Suppressor macrophage (primary cell): ENCODE measurements around the gene TAC4.

Source experiments
- DNase-seq, 4 experiments: peaks; one replicate each; pipeline ENCODE4 v3.0.0-alpha.2; 2020 to 2022

TAC4 gene

DNA sequence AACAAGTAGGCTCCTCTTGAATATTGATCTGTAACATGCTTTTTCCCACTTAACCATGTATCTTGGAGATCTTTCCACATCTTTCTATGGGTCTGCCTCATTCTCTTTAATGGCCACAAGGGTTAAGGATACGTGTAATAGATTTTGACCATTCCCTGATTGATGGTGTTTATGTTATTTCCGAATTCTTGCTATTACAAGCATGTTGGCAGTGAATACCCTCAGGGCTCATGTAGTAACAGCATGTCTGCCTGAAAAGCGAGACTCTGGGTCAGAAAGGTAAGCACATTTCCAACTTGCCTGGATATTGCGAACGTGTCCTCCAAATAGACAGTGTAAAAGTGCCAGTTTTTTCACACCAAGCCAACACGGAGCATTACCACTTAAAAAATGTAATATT is 5.0 kb downstream of the TAC4 start:
- DNase-seq = no peak

DNA sequence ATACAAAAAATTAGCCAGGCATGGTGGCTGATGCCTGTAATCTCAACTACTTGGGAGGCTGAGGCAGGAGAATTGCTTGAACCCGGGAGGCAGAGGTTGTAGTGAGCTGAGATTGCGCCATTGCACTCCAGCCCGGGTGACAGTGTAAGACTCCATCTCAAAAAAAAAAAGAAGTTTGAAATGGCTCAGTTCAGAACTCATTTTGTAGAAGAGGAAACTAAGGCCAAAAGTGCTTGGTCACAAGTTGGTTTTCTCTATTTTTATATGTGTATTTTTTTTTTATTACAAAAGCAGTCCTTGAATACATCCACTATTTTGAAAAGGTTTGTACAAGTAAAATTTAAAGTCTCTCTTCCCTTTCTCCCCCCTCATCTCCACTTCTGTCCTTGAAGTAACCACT is 5.5 kb downstream of the TAC4 start:
- DNase-seq = peak in 3 of 4 experiments; percentile 36 to 68 (median 47)

- DNase-seq = no peak
Measured at GRCh38 chr17:49841548-49841947, 6.3 kb downstream of the TAC4 start.

DNA sequence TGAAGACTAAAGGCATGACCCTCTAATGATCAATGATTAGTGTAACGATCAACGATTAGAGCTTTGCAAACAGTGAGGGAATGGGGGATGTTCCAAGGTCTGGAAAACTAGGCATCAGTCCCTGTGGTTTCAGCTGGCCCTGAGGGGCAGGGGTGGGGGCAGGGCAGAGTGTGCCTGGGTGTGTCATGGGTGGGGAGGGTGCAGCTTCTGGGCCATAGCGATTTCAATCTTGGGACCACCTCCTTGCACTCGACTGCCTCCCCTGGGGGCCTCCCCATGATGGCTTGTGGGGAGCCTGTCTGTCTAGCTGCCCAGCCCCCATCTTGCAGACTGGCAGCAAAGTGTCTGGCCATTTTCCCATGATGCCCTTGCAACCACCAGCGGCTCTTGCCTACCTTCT is 8.4 kb downstream of the TAC4 start:
- DNase-seq = no peak

GRCh38 chr17:49836111-49837030 is 11.5 kb downstream of the TAC4 start:
- DNase-seq = no peak

DNA sequence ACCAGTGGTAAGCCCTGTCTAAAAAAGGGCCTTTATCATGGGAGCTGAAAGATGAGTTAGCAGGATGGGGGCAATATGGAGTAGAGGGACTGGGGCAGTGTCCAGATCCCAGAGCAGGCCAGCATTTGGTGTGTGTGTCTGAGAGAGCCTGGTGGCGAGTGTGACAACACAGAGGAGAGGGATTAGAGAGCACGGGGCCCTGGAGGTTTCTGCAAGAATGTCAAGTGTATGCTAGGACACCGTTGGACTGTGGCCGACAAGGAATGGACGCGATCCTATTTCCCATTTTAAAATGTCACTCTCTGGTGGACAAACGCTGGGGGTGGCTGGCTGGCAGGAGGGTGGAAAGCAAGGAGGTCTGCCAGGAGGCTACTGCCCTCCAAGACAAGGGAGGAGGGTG is 12.4 kb downstream of the TAC4 start:
- DNase-seq = no peak

DNA sequence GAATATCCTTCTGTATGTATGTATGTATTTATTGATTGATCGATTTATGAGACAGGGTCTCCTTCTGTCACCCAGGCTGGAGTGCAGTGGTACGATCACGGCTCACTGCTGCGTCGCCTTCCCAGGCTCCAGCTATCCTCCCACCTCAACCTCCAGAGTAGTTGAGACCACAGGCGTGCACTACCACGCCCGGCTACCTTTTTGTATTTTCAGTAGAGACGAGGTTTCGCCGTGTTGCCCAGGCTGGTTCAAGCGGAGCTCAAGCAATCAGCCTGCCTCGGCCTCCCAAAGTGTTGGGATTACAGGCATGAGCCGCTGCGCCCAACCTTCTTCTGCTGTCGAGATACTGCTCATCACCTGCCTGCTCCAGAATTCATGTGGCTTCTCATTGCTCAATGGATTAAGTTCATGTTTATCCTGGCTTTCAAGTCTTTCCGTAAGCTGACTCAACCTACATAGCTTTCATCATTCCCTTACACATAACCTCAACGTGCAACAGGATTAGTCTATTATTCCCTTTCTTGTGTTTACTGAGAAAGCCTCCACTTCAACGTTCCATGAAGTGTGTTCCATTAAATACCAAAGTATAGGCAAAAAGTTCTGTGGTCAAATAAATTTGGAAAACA is 13.6 kb downstream of the TAC4 start:
- no peak for DNase-seq

- DNase-seq = peak; percentile 31 to 80 (median 62)
Measured at GRCh38 chr17:49832840-49833599, 14.8 kb downstream of the TAC4 start.

- no peak for DNase-seq
Measured at GRCh38 chr17:49830605-49831004, 17.3 kb downstream of the TAC4 start.

- DNase-seq = no peak
Measured at GRCh38 chr17:49829026-49829425, 18.8 kb downstream of the TAC4 start.

DNA sequence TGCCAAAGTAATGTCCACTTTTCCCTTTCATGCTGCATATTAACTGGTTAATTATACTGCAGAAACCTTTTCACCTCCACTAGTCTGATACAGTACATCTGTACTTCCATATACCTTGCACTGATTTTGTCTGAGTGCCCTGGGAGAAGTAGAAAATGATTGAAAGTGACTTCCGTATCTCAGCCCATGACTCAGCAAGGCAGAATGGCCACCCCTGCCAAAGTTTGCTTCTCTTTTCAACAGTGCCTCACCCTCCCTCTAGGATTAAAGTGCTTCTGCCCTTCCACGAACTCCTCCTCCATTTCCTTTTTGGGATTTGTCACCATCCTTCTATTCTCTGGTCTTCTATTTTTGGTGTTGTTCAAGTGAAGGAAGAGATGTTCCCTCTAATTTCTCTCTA is 19.5 kb downstream of the TAC4 start:
- DNase-seq = peak; percentile 57 to 73 (median 70)

DNA sequence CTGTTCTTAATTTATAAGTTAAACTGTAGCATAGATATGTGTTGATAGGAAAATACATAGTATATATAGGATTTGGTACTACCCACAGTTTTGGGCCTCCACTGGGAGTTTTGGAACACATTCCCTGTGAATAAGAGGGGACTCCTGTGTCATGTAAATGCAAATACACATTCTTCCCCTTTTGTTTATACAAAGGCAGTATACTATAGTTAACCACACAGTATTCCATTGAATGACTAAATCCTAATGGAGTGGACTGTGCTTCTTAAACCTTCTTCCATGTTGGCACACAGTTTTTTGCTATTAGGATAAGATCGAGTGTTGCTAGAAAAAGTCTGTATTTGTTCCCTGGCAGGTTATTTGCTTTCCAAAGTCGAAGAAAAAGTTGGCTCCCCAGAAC is 22.2 kb downstream of the TAC4 start:
- DNase-seq = no peak

GRCh38 chr17:49823614-49824013 is 24.3 kb downstream of the TAC4 start:
- DNase-seq = no peak

- DNase-seq = peak; percentile 21 to 55 (median 46)
Measured at GRCh38 chr17:49822829-49823228, 25.0 kb downstream of the TAC4 start.

DNA sequence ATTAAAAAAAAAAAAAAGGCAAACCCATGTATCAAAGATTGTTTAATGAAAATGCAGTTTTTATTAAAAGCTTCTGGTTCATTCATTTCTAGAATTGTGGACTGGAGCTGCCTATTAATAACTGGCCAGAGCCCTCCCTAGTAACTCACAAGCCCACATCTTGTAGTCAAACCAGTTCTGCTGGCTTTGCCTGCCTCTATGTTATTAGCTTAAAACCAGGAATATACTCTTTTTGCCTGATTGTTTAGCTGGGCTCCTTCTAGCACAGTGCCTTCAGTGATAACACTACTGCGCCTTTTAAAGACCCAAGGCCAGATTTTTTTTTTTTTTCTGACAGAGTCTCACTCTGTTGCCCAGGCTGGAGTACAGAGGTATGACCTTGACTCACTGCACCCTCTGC is 26.0 kb downstream of the TAC4 start:
- no peak for DNase-seq

- DNase-seq = no peak
Measured at GRCh38 chr17:49821466-49821865, 26.4 kb downstream of the TAC4 start.

GRCh38 chr17:49820773-49821172 is 27.1 kb downstream of the TAC4 start:
- no peak for DNase-seq

GRCh38 chr17:49819651-49820050 is 28.2 kb downstream of the TAC4 start:
- no peak for DNase-seq

DNA sequence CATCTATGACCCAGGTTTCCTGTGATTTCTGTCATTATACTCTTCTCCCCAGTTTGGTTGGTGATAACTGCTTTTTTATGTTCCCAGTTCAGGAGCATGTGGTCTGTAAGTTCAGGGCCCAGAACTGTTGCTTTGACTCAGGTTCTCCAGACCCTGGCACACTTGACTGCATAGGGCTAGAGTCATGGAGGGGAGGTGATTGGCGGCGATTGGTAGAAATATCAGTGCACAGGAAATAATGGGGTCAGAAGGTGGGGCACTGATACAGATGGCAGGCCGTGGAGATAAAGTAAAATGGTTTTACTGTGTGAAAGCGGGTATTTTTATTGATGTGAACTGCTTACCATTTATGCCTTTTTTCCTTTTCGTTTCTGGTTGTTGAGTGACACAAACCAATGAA is 28.7 kb downstream of the TAC4 start:
- DNase-seq = no peak

DNA sequence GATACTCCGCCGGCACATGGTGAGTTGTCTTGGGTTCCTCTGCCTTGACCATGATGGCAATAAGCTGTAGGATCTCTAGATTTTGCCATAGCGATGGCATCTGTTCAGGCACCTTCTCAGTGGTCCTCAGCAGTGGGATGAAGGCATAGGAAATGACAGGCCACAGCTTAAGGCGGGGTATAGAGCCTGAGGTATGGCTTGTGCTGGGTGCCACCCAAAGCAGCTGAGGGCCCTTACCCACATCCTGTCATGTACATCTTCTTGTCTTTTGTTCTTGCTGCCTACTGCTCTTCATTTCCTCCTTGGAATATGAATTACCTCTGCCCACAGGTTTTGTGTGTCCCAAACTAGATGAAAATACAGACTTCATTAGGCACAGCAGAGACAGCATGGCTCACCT is 29.9 kb downstream of the TAC4 start:
- DNase-seq = no peak

DNA sequence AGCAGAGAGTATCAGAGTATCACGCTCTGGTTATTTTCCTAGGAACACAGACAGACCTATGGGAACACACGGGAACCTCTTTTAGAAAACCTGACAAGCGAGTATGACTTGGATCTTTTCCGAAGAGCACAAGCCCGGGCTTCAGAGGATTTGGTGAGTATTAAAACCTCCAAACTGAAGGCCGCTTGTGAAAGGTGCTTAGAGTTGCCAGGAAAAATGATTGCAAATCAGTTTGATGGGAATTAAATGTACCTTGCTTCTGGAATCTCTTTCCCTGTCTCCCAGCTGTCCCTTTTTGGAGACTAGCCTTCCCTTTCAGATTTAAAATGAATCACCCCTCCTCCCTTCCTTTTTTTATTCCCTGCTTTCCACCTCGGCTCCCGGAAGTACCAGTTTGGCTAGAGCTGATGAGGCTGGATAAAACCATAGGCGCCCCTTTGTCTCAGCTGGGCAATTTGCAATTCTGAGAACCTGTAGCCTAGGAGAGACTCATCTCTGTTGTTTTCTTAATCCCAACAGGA is 32.0 kb downstream of the TAC4 start:
- no peak for DNase-seq

DNA sequence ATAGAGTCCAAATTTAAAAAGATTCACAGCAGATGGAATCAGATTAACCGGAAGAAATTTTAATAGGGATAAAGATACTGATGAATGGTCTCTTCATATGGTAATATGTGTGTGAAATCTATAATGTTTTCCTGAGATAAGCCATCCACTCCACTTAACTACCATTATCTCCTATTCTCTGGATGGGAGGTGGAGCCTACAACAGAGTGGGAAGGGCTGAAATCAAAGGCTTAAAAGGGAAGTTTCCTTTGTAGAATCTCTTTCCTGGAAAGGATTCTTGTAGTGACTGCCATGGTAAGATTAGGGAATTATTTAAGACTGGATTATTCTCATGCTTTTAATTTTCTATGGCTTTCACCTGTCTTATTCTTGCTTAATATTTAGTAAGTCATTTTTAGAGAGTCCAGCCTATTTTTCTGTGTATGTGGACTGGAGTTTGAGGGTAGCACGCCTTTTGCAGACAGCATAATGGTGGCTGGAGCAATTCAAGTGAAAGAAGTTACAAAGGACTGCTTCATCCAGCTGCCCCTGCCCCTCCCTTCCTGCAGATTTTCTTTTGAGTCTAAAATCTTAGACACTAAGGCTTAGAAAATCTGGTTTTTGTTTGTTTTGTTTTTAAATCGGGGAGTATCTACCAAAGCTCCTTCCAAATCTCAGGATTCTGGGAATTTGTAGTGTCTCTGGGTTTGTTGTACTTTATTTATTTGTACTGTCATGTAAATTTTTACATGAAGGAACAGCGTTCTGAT is 32.9 kb downstream of the TAC4 start:
- peak in 1 of 4 experiments; percentile 20 for DNase-seq
